Naive B cell (primary cell): ENCODE results near the gene DIRAS1. TPM values are rescaled to one million over a fixed set of nuclear protein-coding genes. Genes with fewer than 3 reads are reported as not detected.

Experiments
- ATAC-seq, 2 donors: fragments of 150-1000 bp; cut with Tn5 transposase; 2 replicates each; pipeline ENCODE4 v1.10.0; 2021; ENCODE audit warnings: low read depth in 2 of 2, mild to moderate bottlenecking in 2 of 2, moderate library complexity in 2 of 2
- DNase-seq: peaks from one replicate; pipeline ENCODE4 v3.0.0; 2022
- H3K27ac Mint-ChIP-seq, 6 donors: one replicate each; pipeline ENCODE4 v1.8.0; 2020 to 2022; ENCODE audit warnings: mild to moderate bottlenecking in 6 of 6, mixed read lengths in 6 of 6, moderate library complexity in 5 of 6, inconsistent platforms in 2 of 6
- H3K27me3 Mint-ChIP-seq, 3 donors: one replicate each; pipeline ENCODE4 v1.8.0; 2021 to 2022; ENCODE audit warnings: mixed read lengths in 3 of 3, mild to moderate bottlenecking in 1 of 3
- H3K36me3 Mint-ChIP-seq, 2 donors: one replicate each; pipeline ENCODE4 v1.8.0; 2020 to 2022; ENCODE audit warnings: mixed read lengths in 2 of 2, inconsistent platforms in 1 of 2, mild to moderate bottlenecking in 1 of 2
- H3K4me1 Mint-ChIP-seq, 3 donors: one replicate each; pipeline ENCODE4 v1.8.0; 2020 to 2022; ENCODE audit warnings: mixed read lengths in 3 of 3, inconsistent platforms in 1 of 3, mild to moderate bottlenecking in 1 of 3, moderate library complexity in 1 of 3
- H3K4me3 Mint-ChIP-seq, 8 donors: one replicate each; pipeline ENCODE4 v1.8.0; 2020 to 2022; ENCODE audit warnings: mild to moderate bottlenecking in 8 of 8, mixed read lengths in 8 of 8, moderate library complexity in 8 of 8, inconsistent platforms in 2 of 8
- H3K9me3 Mint-ChIP-seq, 7 donors: one replicate each; pipeline ENCODE4 v1.8.0; 2020 to 2022; ENCODE audit warnings: mixed read lengths in 7 of 7, mild to moderate bottlenecking in 5 of 7, inconsistent platforms in 2 of 7, moderate library complexity in 1 of 7
- polyA plus RNA-seq, 6 donors: library from polyadenylated mRNA; unstranded; fragments of 300-500 nt; fragmentation: Illumina TruSeq; gene quantifications; one replicate each; pipeline ENCODE4 v1.2.3, GENCODE V29; 2021; ENCODE audit warnings: low read depth in 6 of 6

Gene DIRAS1
- polyA plus RNA-seq, 6 donors from 2014 or later: 0.92 to 2.7 (median 1.5) TPM

GRCh38 chr19:2743099-2743498 is 21.9 kb upstream of the DIRAS1 start:
- Mint-ChIP-seq H3K4me3 (no peak overlapping the region), H3K27me3 (peaks cover 0 to 10% (median 9%) of the 10 kb centered on the region in 3 donors), H3K4me1 (peaks cover 14 to 24% (median 18%) of the 10 kb centered on the region in 3 donors), H3K9me3 (no peaks in the 10 kb centered on the region), H3K27ac (peak overlapping the region in 3 of 6 donors; percentile 12 to 39 (median 18)), H3K36me3 (no peaks in the 10 kb centered on the region)
- DNase-seq (no peak), ATAC-seq (no peak)

GRCh38 chr19:2740314-2740656 is 19.1 kb upstream of the DIRAS1 start:
- ATAC-seq (no peak), DNase-seq (no peak)
- peaks cover 15 to 37% (median 19%) of the 10 kb centered on the region in 3 donors for H3K4me1 Mint-ChIP-seq
- no peaks in the 10 kb centered on the region for H3K9me3 Mint-ChIP-seq
- H3K27me3 Mint-ChIP-seq: peaks cover 0 to 10% (median 9%) of the 10 kb centered on the region in 3 donors
- H3K27ac Mint-ChIP-seq: peak overlapping the region in 5 of 6 donors; percentile 22 to 92 (median 69)
- no peaks in the 10 kb centered on the region for H3K36me3 Mint-ChIP-seq
- peak overlapping the region; percentile 83 to 94 (median 86) for H3K4me3 Mint-ChIP-seq

DNA sequence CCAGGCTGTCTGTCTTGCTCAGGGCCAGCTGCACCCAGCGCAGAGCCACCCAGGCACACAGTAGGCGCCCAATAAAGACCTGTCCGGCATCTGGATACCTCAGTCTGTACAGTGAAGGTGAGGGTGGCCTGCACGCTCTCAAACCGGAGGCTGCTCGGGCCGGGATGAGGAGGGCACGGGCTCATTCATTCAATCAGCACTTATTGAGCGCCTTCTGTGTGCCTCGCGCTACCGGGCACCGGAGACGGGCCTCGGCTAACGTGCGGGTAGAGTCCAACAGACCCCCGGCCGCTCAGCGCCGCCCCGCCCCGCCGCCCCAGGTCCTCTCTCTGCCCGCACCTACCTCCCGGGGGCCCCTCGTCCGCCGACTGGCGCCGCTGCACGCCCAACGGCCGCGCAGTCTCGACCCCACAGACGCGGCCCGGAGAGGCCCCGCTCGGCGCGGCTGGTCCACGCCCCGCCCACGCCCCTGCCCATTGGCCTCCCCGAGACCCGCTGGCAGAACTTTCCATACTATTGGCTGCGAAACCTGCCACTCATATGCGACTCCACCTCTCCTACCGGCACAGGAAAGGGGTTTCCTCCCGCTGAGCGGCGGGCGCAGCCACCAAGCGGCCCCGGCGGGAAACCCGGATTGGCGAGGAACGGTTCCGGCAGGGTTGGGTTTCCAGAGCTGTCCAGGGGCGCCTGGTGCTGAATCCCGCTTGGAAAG is 18.6 kb upstream of the DIRAS1 start, which contains the start of gene SLC39A3:
Gene SLC39A3, minus strand, starts transcription at position 416 of the 712 bp plus-strand sequence. CDS start 2,760 bp downstream, outside the sequence.
- Mint-ChIP-seq H3K4me1 (peaks cover 16 to 39% (median 21%) of the 10 kb centered on the region in 3 donors), H3K27me3 (peaks cover 0 to 10% (median 9%) of the 10 kb centered on the region in 3 donors), H3K9me3 (no peaks in the 10 kb centered on the region), H3K4me3 (peak within 1 kb of the TSS; percentile 83 to 94 (median 86)), H3K36me3 (peaks cover 0 to 2% of the 10 kb centered on the region in 2 donors), H3K27ac (peak within 1 kb of the TSS; percentile 69 to 92 (median 91))
- peak; percentile 97 for DNase-seq
- ATAC-seq: peak; percentile 99

- peak overlapping the region in 4 of 8 donors; percentile 24 to 52 (median 40) for H3K4me3 Mint-ChIP-seq
- no peaks in the 10 kb centered on the region for H3K9me3 Mint-ChIP-seq
- ATAC-seq (no peak), DNase-seq (no peak)
- H3K4me1 Mint-ChIP-seq: peaks cover 25 to 48% (median 31%) of the 10 kb centered on the region in 3 donors
- no peaks in the 10 kb centered on the region for H3K27me3 Mint-ChIP-seq
- peak overlapping the region in 2 of 6 donors; percentile 44 to 57 for H3K27ac Mint-ChIP-seq
- peaks cover 0 to 4% of the 10 kb centered on the region in 2 donors for H3K36me3 Mint-ChIP-seq
Observed at GRCh38 chr19:2736550-2737190, 15.5 kb upstream of the DIRAS1 start.

DNA sequence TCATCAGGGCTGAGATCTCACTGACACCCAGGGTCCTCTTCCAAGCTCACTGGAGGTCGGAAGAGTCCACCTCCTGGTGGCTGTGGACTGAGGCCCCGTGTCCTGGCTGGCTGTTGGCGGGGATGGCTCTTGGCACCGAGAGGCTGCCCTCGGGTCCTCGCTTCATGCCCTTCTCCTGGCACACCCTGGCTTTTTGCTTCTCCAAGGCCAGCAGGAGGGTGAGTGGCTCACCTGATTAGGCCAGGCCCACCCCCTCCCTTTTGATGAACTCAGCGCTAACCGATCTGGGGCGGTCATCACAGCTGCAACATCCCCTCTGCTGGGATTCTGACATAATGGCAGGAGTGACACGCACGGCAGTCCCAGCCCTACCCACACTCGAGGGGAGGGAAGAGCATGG is 14.2 kb upstream of the DIRAS1 start:
- DNase-seq (no peak), ATAC-seq (no peak)
- Mint-ChIP-seq H3K27me3 (no peaks in the 10 kb centered on the region), H3K4me1 (peaks cover 25 to 48% (median 31%) of the 10 kb centered on the region in 3 donors), H3K4me3 (peak overlapping the region in 1 of 8 donors; percentile 76), H3K9me3 (no peaks in the 10 kb centered on the region), H3K27ac (peak overlapping the region in 1 of 6 donors; percentile 37), H3K36me3 (peaks cover 0 to 4% of the 10 kb centered on the region in 2 donors)

DNA sequence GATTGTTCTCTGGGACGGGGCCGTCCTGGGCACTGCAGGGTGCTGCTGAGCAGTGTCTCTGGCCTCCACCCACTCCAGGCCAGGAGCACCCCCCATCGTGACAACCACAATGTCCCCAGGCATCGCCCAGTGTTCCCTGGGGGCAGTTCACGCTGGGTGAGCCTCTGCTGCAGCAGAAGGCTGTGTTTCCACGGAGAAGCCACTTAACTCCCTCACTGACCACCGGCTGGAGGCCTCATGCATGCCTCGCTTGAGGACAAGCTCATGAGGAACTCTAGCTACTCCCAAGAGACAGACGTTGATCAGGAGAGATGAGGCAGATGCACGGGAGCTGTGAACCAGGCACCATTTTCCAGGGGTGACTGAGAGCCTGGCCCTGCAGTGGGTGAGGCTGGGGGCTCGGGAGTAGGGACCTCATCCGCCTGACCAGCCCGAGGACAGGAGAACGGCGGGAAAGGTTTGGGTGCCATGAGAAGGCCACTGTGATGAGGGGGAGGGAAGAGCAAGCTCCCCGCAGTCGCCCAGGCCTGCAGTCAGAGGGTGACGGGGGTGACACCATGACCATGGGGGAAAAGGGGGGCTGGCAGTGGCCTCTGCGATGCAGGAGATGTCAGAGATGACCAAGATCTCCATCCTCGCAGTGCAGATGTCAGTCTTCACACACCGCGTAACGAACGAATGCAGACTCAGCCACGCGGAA is 13.6 kb upstream of the DIRAS1 start:
- Mint-ChIP-seq H3K27me3 (no peaks in the 10 kb centered on the region), H3K4me3 (peak overlapping the region in 2 of 8 donors; percentile 34 to 76), H3K9me3 (no peaks in the 10 kb centered on the region), H3K36me3 (peaks cover 0 to 4% of the 10 kb centered on the region in 2 donors), H3K4me1 (peaks cover 22 to 43% (median 26%) of the 10 kb centered on the region in 3 donors), H3K27ac (peak overlapping the region in 2 of 6 donors; percentile 33 to 64)
- ATAC-seq (no peak), DNase-seq (no peak)

- DNase-seq: no peak
- no peaks in the 10 kb centered on the region for H3K27me3 Mint-ChIP-seq
- H3K9me3 Mint-ChIP-seq: no peaks in the 10 kb centered on the region
- H3K4me3 Mint-ChIP-seq: no peak overlapping the region
- peaks cover 0 to 4% of the 10 kb centered on the region in 2 donors for H3K36me3 Mint-ChIP-seq
- no peak for ATAC-seq
- H3K4me1 Mint-ChIP-seq: peaks cover 17 to 40% (median 21%) of the 10 kb centered on the region in 3 donors
- peak overlapping the region in 2 of 6 donors; percentile 13 to 64 for H3K27ac Mint-ChIP-seq
Observed at GRCh38 chr19:2733930-2734588, 12.9 kb upstream of the DIRAS1 start.

- peaks cover 15 to 30% (median 18%) of the 10 kb centered on the region in 3 donors for H3K4me1 Mint-ChIP-seq
- no peaks in the 10 kb centered on the region for H3K27me3 Mint-ChIP-seq
- DNase-seq: no peak
- H3K9me3 Mint-ChIP-seq: no peaks in the 10 kb centered on the region
- H3K4me3 Mint-ChIP-seq: no peak overlapping the region
- no peak overlapping the region for H3K27ac Mint-ChIP-seq
- H3K36me3 Mint-ChIP-seq: peaks cover 0 to 4% of the 10 kb centered on the region in 2 donors
- no peak for ATAC-seq
Observed at GRCh38 chr19:2732883-2733282, 11.7 kb upstream of the DIRAS1 start.

- no peaks in the 10 kb centered on the region for H3K27me3 Mint-ChIP-seq
- ATAC-seq: no peak
- DNase-seq: no peak
- peaks cover 15 to 27% (median 18%) of the 10 kb centered on the region in 3 donors for H3K4me1 Mint-ChIP-seq
- H3K4me3 Mint-ChIP-seq: no peak overlapping the region
- H3K9me3 Mint-ChIP-seq: no peaks in the 10 kb centered on the region
- peak overlapping the region in 1 of 6 donors; percentile 59 for H3K27ac Mint-ChIP-seq
- peaks cover 0 to 4% of the 10 kb centered on the region in 2 donors for H3K36me3 Mint-ChIP-seq
Observed at GRCh38 chr19:2732157-2732725, 11.1 kb upstream of the DIRAS1 start.

DNA sequence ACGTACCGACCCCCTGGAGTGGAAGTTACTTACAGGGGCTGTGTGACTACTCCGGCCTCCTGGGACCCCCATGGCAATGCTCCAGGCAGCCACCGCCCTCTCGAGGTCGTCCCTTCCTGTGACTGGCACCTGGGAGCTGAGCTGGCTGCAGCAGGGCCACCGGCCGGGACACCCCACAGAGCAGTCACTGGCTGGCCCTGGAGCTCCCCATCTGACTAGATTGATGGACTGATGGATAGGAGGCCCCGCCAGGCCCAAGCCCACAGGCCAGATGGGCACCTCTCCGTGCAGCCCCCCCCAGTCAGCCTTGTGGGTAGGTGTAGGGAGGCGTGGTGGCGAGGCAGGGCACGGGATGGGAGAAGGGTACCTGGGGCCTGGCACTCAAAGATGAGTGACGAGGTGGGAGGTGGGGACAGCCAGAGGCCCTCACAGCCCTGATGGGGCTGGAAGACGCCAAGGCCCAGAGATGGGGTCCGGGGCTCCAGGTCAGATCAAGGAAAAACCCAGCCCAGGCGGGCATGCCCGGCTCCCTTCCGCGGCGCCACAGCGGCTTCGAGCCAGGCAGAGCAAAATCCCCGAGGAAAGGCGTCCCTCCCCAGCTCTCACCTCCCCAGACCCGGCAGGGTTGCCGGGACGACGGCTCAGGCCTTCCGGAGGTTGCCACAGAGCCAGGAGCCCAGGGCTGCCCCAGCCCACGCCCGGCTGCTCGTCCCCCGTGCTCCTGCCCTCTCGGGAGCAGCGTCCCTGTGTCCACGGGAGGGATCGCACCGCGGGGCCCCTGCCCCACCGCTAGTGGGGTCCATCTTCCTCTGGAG is 10.2 kb upstream of the DIRAS1 start:
- ATAC-seq (no peak), DNase-seq (no peak)
- H3K4me3 Mint-ChIP-seq: peak overlapping the region in 1 of 8 donors; percentile 42
- no peaks in the 10 kb centered on the region for H3K27me3 Mint-ChIP-seq
- peak overlapping the region in 2 of 6 donors; percentile 11 to 59 for H3K27ac Mint-ChIP-seq
- peaks cover 0 to 4% of the 10 kb centered on the region in 2 donors for H3K36me3 Mint-ChIP-seq
- H3K9me3 Mint-ChIP-seq: no peaks in the 10 kb centered on the region
- H3K4me1 Mint-ChIP-seq: peaks cover 20 to 28% (median 27%) of the 10 kb centered on the region in 3 donors

DNA sequence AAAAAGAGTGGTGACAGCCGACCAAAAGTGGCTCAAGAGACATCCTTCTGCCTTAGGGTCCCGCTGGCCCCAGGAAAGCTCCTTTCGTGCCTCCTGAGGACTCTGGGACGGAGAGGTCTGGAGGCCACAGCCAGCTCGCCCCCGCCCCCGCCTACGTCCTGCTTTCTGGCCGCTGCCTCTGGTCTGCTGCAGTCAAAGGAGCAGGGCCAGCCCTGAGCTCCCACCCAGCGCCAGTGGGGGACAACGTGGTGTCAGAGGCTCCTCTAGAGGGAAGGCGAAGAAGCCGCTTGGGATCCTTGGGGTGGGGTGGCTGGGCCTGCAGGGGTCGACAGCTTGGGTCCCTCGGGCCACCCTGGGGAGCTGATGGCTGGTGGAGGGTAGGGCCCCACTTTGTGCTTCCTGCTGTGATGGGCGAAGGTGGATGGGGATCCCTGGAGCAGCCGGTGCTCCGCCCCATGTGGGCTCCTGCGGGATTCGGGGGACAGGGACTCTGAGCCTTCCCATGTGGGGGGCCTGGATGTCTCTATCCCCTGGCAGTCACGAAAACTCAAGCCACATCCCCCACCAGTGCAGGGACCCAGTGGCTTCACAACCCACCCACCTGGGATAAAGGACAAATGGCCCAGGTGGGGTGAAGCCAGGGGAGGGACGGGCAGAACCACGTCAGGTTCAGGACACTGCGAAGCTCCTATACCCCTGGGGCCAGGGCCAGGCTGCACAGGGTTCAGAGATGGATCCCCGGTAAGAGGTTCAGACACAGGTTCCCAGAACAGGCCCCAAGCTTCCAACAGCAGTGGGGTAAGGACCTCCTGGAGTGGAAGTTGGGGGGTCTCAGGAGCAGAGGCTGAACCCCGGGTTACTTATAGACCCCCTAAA is 9.0 kb upstream of the DIRAS1 start:
- peaks cover 23 to 31% (median 24%) of the 10 kb centered on the region in 3 donors for H3K4me1 Mint-ChIP-seq
- no peak overlapping the region for H3K4me3 Mint-ChIP-seq
- no peak overlapping the region for H3K27ac Mint-ChIP-seq
- H3K9me3 Mint-ChIP-seq: peaks cover 0 to 1% (median 0%) of the 10 kb centered on the region in 7 donors
- DNase-seq: no peak
- H3K36me3 Mint-ChIP-seq: peaks cover 0 to 4% of the 10 kb centered on the region in 2 donors
- no peaks in the 10 kb centered on the region for H3K27me3 Mint-ChIP-seq
- ATAC-seq: no peak
